OCI-LY3 (cell line): Measurements from ENCODE around the gene TTLL8.

Experiments used
- H2AFZ ChIP-seq: fragments of 200-600, 300-600 bp; shearing (Covaris generic); 2 replicates; pipeline ENCODE4 v1.6.0; 2014; ENCODE audit warnings: antibody characterized with exemption, low read depth, low read length
- H3K27ac ChIP-seq: fragments of 200-600, 300-600 bp; sonication (generic); 2 replicates; pipeline ENCODE4 v1.5.1; 2014; ENCODE audit warnings: mild to moderate bottlenecking, low read length, moderate library complexity, mixed read lengths
- H3K27me3 ChIP-seq: fragments of 200-600, 300-600 bp; sonication (generic); 2 replicates; pipeline ENCODE4 v1.6.1; 2014; ENCODE audit warnings: low read depth, low read length, mixed read lengths
- H3K36me3 ChIP-seq: fragments of 200-600, 300-600 bp; sonication (generic); replicated peaks from 2 replicates; pipeline ENCODE3; 2014; ENCODE audit warnings: low read depth, low read length, mixed read lengths
- H3K4me1 ChIP-seq: fragments of 300-600, 200-600 bp; sonication (generic); 2 replicates; pipeline ENCODE4 v1.6.1; 2014; ENCODE audit warnings: low read length, mixed read lengths
- H3K4me2 ChIP-seq: fragments of 200-600, 300-600 bp; sonication (generic); 2 replicates; pipeline ENCODE4 v1.6.1; 2014; ENCODE audit warnings: low read length, mixed read lengths
- H3K4me3 ChIP-seq: fragments of 300-600, 200-600 bp; sonication (generic); 2 replicates; pipeline ENCODE4 v1.5.1; 2014; ENCODE audit warnings: antibody characterized with exemption, mild to moderate bottlenecking, low read length, moderate library complexity
- H3K79me2 ChIP-seq: fragments of 300-600, 200-600 bp; shearing (Covaris generic); 2 replicates; pipeline ENCODE4 v1.6.1; 2014; ENCODE audit warnings: mild to moderate bottlenecking, low read length, mixed read lengths
- H3K9ac ChIP-seq: fragments of 300-600, 200-600 bp; shearing (Covaris generic); 2 replicates; pipeline ENCODE4 v1.6.0; 2014; ENCODE audit warnings: mild to moderate bottlenecking, low read length, moderate library complexity
- H3K9me3 ChIP-seq: fragments of 200-600, 300-600 bp; shearing (Covaris generic); 2 replicates; pipeline ENCODE4 v1.6.1; 2014; ENCODE audit warnings: low read length, mixed read lengths; ENCODE audit not compliant: insufficient read depth
- H4K20me1 ChIP-seq: fragments of 200-600, 300-600 bp; sonication (generic); 2 replicates; pipeline ENCODE4 v1.6.1; 2016; ENCODE audit warnings: low read length, mixed read lengths; ENCODE audit not compliant: insufficient read depth
- CTCF ChIP-seq: fragments of 200-600, 300-600 bp; sonication (generic); IDR thresholded peaks from 2 replicates; pipeline ENCODE4 v1.5.1; 2014; ENCODE audit warnings: antibody characterized with exemption, low read length, low read depth
- EZH2phosphoT487 ChIP-seq: fragments of 200-600 bp; shearing (Covaris generic); IDR thresholded peaks from 2 replicates; pipeline ENCODE4 v1.6.1; 2018; ENCODE audit warnings: antibody characterized with exemption, mixed run types, low read depth

The TTLL8 gene

GRCh38 chr22:50004918-50005317 lies 53.2 kb downstream of the TTLL8 start:
- TF ChIP-seq CTCF (no peak), EZH2phosphoT487 (no peak)
- no peaks in the 10 kb centered on the region for H3K36me3 ChIP-seq
- no peak overlapping the region for H3K4me3 ChIP-seq
- no peak overlapping the region for H3K27ac ChIP-seq
- H3K4me2 ChIP-seq: no peak overlapping the region
- H3K79me2 ChIP-seq: no peaks in the 10 kb centered on the region
- H3K4me1 ChIP-seq: peaks cover 2% of the 10 kb centered on the region
- no peaks in the 10 kb centered on the region for H3K9me3 ChIP-seq
- no peaks in the 10 kb centered on the region for H3K27me3 ChIP-seq
- H3K9ac ChIP-seq: no peak overlapping the region
- H2AFZ ChIP-seq: no peak overlapping the region
- no peaks in the 10 kb centered on the region for H4K20me1 ChIP-seq

- Histone ChIP-seq H3K9ac (no peak overlapping the region), H3K27me3 (no peaks in the 10 kb centered on the region), H3K36me3 (no peaks in the 10 kb centered on the region), H3K4me3 (no peak overlapping the region), H3K27ac (no peak overlapping the region), H3K4me2 (no peak overlapping the region), H3K9me3 (no peaks in the 10 kb centered on the region), H3K4me1 (no peaks in the 10 kb centered on the region), H3K79me2 (no peaks in the 10 kb centered on the region), H4K20me1 (no peaks in the 10 kb centered on the region), H2AFZ (no peak overlapping the region)
- TF ChIP-seq CTCF (no peak), EZH2phosphoT487 (no peak)
Measured at GRCh38 chr22:50002791-50003190, 55.3 kb downstream of the TTLL8 start.

- no peaks in the 10 kb centered on the region for H3K79me2 ChIP-seq
- H4K20me1 ChIP-seq: no peaks in the 10 kb centered on the region
- H3K4me3 ChIP-seq: no peak overlapping the region
- no peaks in the 10 kb centered on the region for H3K36me3 ChIP-seq
- no peak overlapping the region for H3K9ac ChIP-seq
- no peak for TF ChIP-seq EZH2phosphoT487
- TF ChIP-seq CTCF: no peak
- H3K27me3 ChIP-seq: no peaks in the 10 kb centered on the region
- H3K4me2 ChIP-seq: no peak overlapping the region
- H3K9me3 ChIP-seq: no peaks in the 10 kb centered on the region
- H3K27ac ChIP-seq: no peak overlapping the region
- no peaks in the 10 kb centered on the region for H3K4me1 ChIP-seq
- no peak overlapping the region for H2AFZ ChIP-seq
Measured at GRCh38 chr22:50001388-50002231, 56.5 kb downstream of the TTLL8 start.

GRCh38 chr22:50000587-50001387 lies 57.3 kb downstream of the TTLL8 start:
- no peak overlapping the region for H3K4me2 ChIP-seq
- H3K4me3 ChIP-seq: no peak overlapping the region
- TF ChIP-seq EZH2phosphoT487 (no peak), CTCF (no peak)
- H3K4me1 ChIP-seq: no peaks in the 10 kb centered on the region
- no peak overlapping the region for H2AFZ ChIP-seq
- H3K27me3 ChIP-seq: no peaks in the 10 kb centered on the region
- no peaks in the 10 kb centered on the region for H4K20me1 ChIP-seq
- no peak overlapping the region for H3K27ac ChIP-seq
- H3K9ac ChIP-seq: no peak overlapping the region
- no peaks in the 10 kb centered on the region for H3K36me3 ChIP-seq
- H3K9me3 ChIP-seq: no peaks in the 10 kb centered on the region
- no peaks in the 10 kb centered on the region for H3K79me2 ChIP-seq
